Activated T-cell treated with anti-CD3 and anti-CD28 coated beads, Interleukin-2, amount 50 U/mL, for 48 hours (primary cell): ENCODE measurements around the gene TNFSF13.
"Not testable (repeated sequence)": the region's sequence is repeated elsewhere in the genome, so short reads cannot be mapped to it uniquely, and the experiment has no call there.

Source experiments
- DNase-seq, 2 experiments: peaks; one replicate each; pipeline ENCODE4 v3.0.0-alpha.2; 2020

Gene TNFSF13

DNA sequence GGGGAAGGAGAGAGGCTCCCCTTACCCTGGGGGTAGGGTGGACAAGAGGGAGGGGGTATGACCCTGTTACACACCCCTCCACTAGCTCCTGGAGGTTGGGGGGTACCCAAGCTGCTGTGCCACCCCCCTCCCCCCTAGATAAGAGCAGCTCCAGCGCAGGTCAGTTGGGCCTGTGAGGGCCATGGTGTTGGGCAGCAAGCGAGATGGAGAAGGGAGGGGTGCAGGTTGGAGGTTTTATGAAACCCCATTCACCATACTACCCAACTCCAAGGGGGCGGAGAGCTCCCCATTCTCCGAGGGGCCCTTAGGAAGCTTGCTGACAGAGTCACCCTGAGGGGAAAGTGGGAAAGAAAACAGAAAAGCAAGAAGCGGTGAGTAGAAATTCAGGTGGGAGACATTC, 33.0 kb downstream of the TNFSF13 start:
- no peak for DNase-seq

DNA sequence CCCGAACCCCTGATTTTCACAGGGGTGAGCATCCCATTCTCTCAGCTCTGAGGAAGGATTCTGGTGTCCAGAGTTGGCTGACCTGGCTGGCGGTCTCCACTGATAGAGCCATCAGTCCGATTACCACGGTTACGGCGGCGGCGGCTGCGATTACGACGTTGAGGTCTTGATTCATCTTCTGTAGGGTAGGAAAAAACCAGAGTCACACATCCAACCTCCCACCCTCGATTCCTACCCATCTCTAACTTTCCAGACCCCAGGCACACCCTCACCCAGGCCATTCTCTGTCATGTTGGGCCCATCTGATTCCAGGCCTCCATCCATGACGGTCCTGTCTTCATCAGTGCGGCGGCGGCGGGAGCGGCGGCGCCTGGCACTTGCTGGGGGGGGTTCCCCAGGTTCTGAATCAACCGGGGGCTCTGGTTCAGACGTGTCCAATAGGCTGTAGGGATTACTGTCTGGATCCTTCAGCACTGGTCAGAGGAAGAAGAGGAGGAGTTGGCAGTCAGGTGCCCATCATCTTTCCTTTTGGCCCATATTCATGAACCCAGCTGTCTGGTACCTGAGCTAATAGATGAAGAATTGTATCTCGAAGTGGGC, 34.0 kb downstream of the TNFSF13 start:
- DNase-seq, result no peak

DNA sequence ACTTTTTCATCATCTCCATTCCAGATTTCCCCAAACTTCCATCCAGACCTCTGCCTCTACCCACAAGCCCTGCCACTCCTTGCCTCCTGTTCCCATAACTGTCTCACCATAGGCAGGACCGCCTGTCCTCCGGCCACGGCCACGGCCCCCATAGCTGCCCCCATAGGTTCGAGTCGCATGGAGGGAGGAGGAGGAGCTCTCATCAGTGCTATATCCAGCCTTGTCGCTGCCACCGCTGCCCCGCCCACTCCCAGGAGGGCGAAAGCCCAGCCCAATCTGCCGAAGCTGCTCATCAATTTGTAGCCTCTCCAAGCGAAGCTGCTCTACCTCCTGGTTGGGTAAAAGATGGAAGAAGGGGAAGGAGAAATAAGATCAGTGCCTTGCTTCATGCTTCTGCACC, 34.7 kb downstream of the TNFSF13 start:
- DNase-seq, result peak in 1 of 2 experiments; percentile 19

DNA sequence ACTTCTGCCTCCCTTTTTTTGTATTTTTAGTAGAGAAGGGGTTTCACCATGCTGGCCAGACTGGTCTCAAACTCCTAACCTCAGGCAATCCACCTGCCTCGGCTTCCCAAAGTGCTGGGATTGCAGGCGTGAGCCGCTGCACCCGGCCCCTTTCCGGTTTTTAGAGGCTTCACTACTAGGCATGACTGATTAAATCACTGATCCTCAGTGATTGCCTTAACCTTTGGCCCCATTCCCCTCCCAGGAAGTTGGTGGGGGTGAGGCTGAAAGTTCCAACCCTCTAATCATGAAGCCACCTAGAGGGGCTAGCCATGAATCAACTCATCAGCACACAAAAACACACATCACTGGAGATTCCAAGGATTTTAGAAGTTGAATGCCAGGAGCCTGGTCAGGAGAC, 39.0 kb downstream of the TNFSF13 start:
- not testable (repeated sequence) for DNase-seq

DNA sequence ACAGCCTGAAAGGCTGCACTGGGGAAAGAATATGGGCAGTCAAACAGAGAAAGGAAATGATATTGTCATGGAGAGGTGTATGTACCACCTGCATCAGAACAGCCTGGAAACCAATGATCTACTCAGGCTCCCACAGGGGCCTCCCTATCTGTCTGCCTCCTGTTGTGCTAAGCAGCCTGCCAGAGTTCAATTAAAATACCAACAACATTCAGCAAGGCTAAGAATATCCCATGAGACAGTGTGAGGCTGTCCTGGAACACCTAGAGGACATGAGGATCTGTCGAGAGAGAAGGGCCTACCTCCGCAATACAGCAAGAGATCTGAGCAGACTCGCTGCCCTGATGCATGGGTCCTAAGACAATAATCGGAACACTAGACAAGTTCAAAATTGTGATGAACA, 47.7 kb downstream of the TNFSF13 start:
- no peak for DNase-seq

DNA sequence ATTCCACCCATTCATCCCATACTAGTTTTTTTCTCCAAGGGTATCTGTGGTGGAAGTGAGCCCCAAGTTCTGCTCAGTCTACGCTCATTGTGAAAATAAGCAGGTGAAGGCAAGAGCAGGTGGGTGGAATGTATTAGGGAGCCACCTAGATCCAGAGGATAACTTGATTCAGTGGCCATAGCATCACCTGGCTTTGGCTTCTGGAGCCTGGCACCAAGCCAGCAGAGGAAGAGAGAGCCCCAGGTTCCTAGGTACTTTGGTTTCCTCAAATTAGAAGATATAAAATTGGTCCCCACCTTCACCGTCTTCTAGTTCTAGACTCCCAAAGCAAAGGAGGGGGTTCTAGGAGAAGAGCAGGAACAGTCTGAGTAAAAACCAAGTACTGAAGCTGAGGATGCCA, 52.1 kb downstream of the TNFSF13 start:
- DNase-seq, result no peak
